T-cell (primary cell): ENCODE results near the gene CD302. TPM values are rescaled to one million over a fixed set of nuclear protein-coding genes. Genes with fewer than 3 reads are reported as not detected.
"Not testable (repeated sequence)": the region's sequence is repeated elsewhere in the genome, so short reads cannot be mapped to it uniquely, and the experiment has no call there.

Source experiments
- ATAC-seq, 4 experiments: fragments of 200-7000 bp in 3 of 4; fragments of 150-1000 bp in 1 of 4; cut with Tn5 transposase; replicated peaks in 1 of 4; 1 replicate in 3 of 4; 2 replicates in 1 of 4; pipeline ENCODE4 v1.10.0; 2021; ENCODE audit warnings: moderate library complexity in 3 of 4, mild to moderate bottlenecking in 2 of 4, moderate number of reproducible peaks in 1 of 4
- CTCF ChIA-PET, 2 donors: fragments of 300-600 bp; sonication (Branson Sonifier 250); formaldehyde crosslinking; loops; one replicate each; lab custom pipeline; 2022; ENCODE audit warnings: antibody characterized with exemption in 2 of 2; lab: Charles Lee
- POLR2A ChIA-PET, 2 donors: fragments of 300-600 bp; sonication (Branson Sonifier 250); formaldehyde crosslinking; loops; one replicate each; lab custom pipeline; 2022; ENCODE audit warnings: antibody characterized with exemption in 2 of 2; lab: Charles Lee
- DNase-seq, 35 experiments: peaks; one replicate each; pipeline versions ENCODE4 v3.0.0 to v3.0.0-alpha.2; 2013 to 2023
- H3K27ac ChIP-seq: one replicate; pipeline ENCODE4 v1.5.1; 2013; ENCODE audit warnings: low read length
- H3K27me3 ChIP-seq, 2 experiments: replicated peaks in 1 of 2; 1 replicate in 1 of 2; 2 replicates in 1 of 2; pipeline versions ENCODE4 v1.6.1 to v1.7.0; 2013; ENCODE audit warnings: low read length in 1 of 2, mixed read lengths in 1 of 2; ENCODE audit not compliant: control insufficient read depth in 2 of 2, insufficient read depth in 2 of 2; ENCODE audit errors: extremely low read depth in 1 of 2
- H3K36me3 ChIP-seq, 2 donors: 1 replicate in 1 of 2; 2 replicates in 1 of 2; pipeline versions ENCODE4 v1.6.1 to v1.7.0; 2013; ENCODE audit warnings: low read length in 1 of 2; ENCODE audit not compliant: control insufficient read depth in 2 of 2, insufficient read depth in 1 of 2; ENCODE audit errors: extremely low read depth in 1 of 2
- H3K4me1 ChIP-seq, 2 experiments: 1 replicate in 1 of 2; 2 replicates in 1 of 2; pipeline versions ENCODE4 v1.6.1 to v1.7.0; 2013; ENCODE audit warnings: low read length in 2 of 2, mixed read lengths in 1 of 2; ENCODE audit not compliant: insufficient read depth in 2 of 2, control insufficient read depth in 1 of 2; ENCODE audit errors: extremely low read depth in 1 of 2
- H3K4me3 ChIP-seq, 2 donors: 1 replicate in 1 of 2; 2 replicates in 1 of 2; pipeline versions ENCODE4 v1.5.1 to v1.7.0; 2013; ENCODE audit warnings: mild to moderate bottlenecking in 2 of 2, low read length in 1 of 2, moderate library complexity in 1 of 2; ENCODE audit not compliant: control insufficient read depth in 1 of 2; ENCODE audit errors: extremely low read depth in 1 of 2
- H3K9me3 ChIP-seq: 2 replicates; pipeline ENCODE4 v1.7.0; 2013
- H3K27ac Mint-ChIP-seq, 2 donors: one replicate each; pipeline ENCODE4 v1.8.0; 2020 to 2021; ENCODE audit warnings: mild to moderate bottlenecking in 2 of 2, mixed read lengths in 2 of 2
- H3K27me3 Mint-ChIP-seq, 2 donors: one replicate each; pipeline ENCODE4 v1.8.0; 2021 to 2022; ENCODE audit warnings: mixed read lengths in 2 of 2
- H3K36me3 Mint-ChIP-seq: one replicate; pipeline ENCODE4 v1.8.0; 2021; ENCODE audit warnings: mixed read lengths
- H3K4me1 Mint-ChIP-seq, 3 donors: one replicate each; pipeline ENCODE4 v1.8.0; 2020 to 2022; ENCODE audit warnings: mixed read lengths in 3 of 3, mild to moderate bottlenecking in 1 of 3
- H3K4me3 Mint-ChIP-seq, 3 donors: one replicate each; pipeline ENCODE4 v1.8.0; 2020 to 2022; ENCODE audit warnings: mild to moderate bottlenecking in 3 of 3, mixed read lengths in 3 of 3, moderate library complexity in 3 of 3
- H3K9me3 Mint-ChIP-seq, 3 donors: one replicate each; pipeline ENCODE4 v1.8.0; 2020 to 2022; ENCODE audit warnings: mixed read lengths in 3 of 3
- WGBS: methylation state at CpG from one replicate; pipeline ENCODE4 v1.1.5; 2013; ENCODE audit warnings: missing lambda C conversion rate; ENCODE audit not compliant: insufficient coverage; 5-methylcytosine and 5-hydroxymethylcytosine counted together
- total RNA-seq, 35 experiments: library from RNA in 6 of 35; stranded (reverse) in 6 of 35; fragments of 120-200 nt in 1 of 35; gene quantifications; one replicate each; pipeline versions ENCODE4 v1.2.1 to v1.2.4 and lab custom pipeline; 2013 to 2026

Gene CD302
- total RNA-seq, 5 donors from 2014 or later (not counting 1 experiment from before 2014, with no cell fraction given), result 1.0 to 1.6 (median 1.2) TPM

DNA sequence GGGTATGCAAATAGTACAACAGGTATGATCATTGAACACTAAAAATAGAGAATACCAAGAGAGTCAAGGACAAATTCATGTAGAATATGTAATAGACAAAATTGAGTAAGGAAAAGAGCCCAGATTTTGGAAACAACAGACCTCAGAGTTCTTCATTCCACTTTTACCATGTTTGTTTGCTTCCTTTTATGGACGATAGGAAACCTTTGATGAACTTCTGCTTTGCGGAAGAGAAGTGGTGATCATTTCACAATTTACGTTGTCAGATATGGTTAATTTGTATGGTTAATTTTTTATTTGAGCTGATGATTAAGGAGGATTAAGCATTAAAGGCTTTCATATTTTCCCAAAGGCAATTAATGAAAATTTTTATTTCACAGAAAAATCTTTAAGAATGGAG is 69.4 kb downstream of the CD302 start:
- peaks cover 46 to 62% (median 62%) of the 10 kb centered on the region in 3 donors for H3K4me1 Mint-ChIP-seq
- Histone ChIP-seq H3K4me3 (no peak overlapping the region), H3K4me1 (peaks cover 0 to 3% of the 10 kb centered on the region in 2 experiments), H3K27ac (no peak overlapping the region), H3K9me3 (no peaks in the 10 kb centered on the region), H3K27me3 (no peaks in the 10 kb centered on the region), H3K36me3 (peaks cover 0 to 20% of the 10 kb centered on the region in 2 donors)
- peaks cover 0 to 3% (median 0%) of the 10 kb centered on the region in 3 donors for H3K9me3 Mint-ChIP-seq
- DNase-seq (no peak), ATAC-seq (no peak)
- ChIA-PET POLR2A (interaction anchor here in 1 of 2 donors (0.6 to 1.1 kb wide), 2 partner anchors 14 to 15 kb away, joined by 3 to 4 read pairs; no protein-coding TSS in a partner anchor), CTCF (interaction anchor here in 1 of 2 donors (1.0 kb wide), 1 partner anchor 17 kb away, joined by 8 read pairs; the partner anchor contains the start of gene MARCHF7)
- no CpG with 5 or more reads among the region's 3 CpGs for WGBS
- no peak overlapping the region for H3K4me3 Mint-ChIP-seq
- H3K27me3 Mint-ChIP-seq, result no peaks in the 10 kb centered on the region
- H3K36me3 Mint-ChIP-seq, result peaks cover 44% of the 10 kb centered on the region
- peak overlapping the region in 1 of 2 donors; percentile 6 for H3K27ac Mint-ChIP-seq

DNA sequence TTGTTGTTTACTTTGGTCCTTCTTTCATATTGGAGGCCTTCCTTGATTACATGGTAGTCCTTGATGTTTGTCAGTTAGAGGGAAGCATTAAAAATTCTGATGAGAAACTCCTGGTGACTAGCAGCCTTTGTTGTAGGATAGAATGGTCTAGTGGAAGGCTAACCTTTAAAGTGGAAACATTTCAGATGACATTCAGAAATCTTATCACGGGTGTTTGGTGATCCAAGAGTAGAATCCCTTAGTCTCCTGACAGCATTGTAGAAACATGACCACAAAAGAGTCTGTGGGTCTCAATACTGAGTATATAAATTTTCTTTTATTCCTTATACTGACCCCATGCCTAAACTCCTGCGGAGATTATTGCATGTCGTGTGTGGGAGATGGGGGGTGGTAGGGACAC is 72.3 kb downstream of the CD302 start:
- Mint-ChIP-seq H3K4me1 (peaks cover 75 to 83% (median 82%) of the 10 kb centered on the region in 3 donors), H3K9me3 (peaks cover 0 to 3% (median 0%) of the 10 kb centered on the region in 3 donors), H3K36me3 (peaks cover 40% of the 10 kb centered on the region), H3K4me3 (no peak overlapping the region), H3K27me3 (no peaks in the 10 kb centered on the region), H3K27ac (no peak overlapping the region)
- H3K4me3 ChIP-seq, result no peak overlapping the region
- CTCF ChIA-PET, result no interaction called here
- no peak overlapping the region for H3K27ac ChIP-seq
- H3K36me3 ChIP-seq, result peaks cover 0 to 10% of the 10 kb centered on the region in 2 donors
- no peaks in the 10 kb centered on the region for H3K27me3 ChIP-seq
- H3K4me1 ChIP-seq, result peaks cover 5 to 8% of the 10 kb centered on the region in 2 experiments
- ATAC-seq (no peak), DNase-seq (no peak)
- POLR2A ChIA-PET, result no interaction called here
- WGBS, result no CpG with 5 or more reads among the region's 3 CpGs
- no peaks in the 10 kb centered on the region for H3K9me3 ChIP-seq

DNA sequence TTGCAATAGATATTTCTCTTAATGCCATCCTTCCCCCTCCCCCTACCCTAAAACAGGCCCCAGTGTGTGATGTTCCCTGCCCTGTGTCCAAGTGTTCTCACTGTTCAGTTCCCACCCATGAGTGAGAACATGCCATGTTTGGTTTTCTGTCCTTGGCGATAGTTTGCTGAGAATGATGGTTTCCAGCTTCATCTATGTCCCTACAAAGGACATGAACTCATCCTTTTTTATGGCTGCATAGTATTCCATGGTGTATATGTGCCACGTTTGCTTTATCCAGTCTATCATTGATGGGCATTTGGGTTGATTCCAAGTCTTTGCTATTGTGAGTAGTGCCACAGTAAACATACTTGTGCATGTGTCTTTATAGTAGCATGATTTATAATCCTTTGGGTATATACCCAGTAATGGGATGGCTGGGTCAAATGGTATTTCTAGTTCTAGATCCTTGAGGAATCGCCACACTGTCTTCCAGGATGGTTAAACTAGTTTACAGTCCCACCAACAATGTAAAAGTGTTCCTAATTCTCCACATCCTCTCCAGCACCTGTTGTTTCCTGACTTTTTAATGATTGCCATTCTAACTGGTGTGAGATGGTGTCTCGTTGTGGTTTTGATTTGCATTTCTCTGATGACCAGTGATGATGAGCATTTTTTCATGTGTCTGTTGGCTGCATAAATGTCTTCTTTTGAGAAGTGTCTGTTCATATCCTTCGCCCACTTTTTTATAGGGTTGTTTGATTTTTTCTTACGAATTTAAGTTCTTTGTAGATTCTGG is 73.0 kb downstream of the CD302 start:
- H3K36me3 ChIP-seq, result peaks cover 0 to 12% of the 10 kb centered on the region in 2 donors
- H3K9me3 Mint-ChIP-seq, H3K4me3 ChIP-seq, ATAC-seq, H3K4me3 Mint-ChIP-seq, H3K27ac Mint-ChIP-seq, H3K27me3 ChIP-seq, DNase-seq, H3K27me3 Mint-ChIP-seq, H3K9me3 ChIP-seq, POLR2A ChIA-PET, H3K27ac ChIP-seq: not testable (repeated sequence)
- CTCF ChIA-PET, result interaction anchor here in 1 of 2 donors (0.9 to 1.9 kb wide), 3 partner anchors 11 to 47 kb away, joined by 3 to 6 read pairs (median 5); no protein-coding TSS in a partner anchor
- H3K4me1 Mint-ChIP-seq, result peaks cover 82 to 88% (median 87%) of the 10 kb centered on the region in 3 donors
- WGBS, result 100% methylated on average over 1 of the region's 6 CpGs
- H3K4me1 ChIP-seq, result peaks cover 5 to 11% of the 10 kb centered on the region in 2 experiments
- peaks cover 40% of the 10 kb centered on the region for H3K36me3 Mint-ChIP-seq

DNA sequence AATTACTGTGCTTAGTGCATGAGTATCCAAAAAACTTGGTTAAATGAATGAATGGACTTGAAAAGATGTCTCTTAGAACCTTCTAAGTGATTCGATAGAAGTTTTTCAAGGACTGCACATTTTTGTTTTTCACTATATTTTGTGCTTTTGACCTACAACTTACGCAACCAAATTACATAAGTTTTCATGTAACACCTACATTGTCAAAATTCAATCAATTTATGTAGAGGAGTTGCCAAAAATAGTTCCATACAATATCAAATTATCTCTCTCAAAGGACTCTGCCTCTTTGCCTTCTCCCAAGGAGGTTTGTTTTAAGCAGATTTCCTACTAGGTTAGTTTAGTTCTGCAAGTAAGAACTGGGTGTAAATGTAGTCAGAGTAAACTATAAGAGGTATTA is 75.4 kb downstream of the CD302 start:
- Histone ChIP-seq H3K9me3 (no peaks in the 10 kb centered on the region), H3K4me1 (peaks cover 4 to 21% of the 10 kb centered on the region in 2 experiments), H3K4me3 (no peak overlapping the region), H3K27ac (no peak overlapping the region), H3K36me3 (peaks cover 0 to 17% of the 10 kb centered on the region in 2 donors), H3K27me3 (no peaks in the 10 kb centered on the region)
- DNase-seq (no peak), ATAC-seq (no peak)
- H3K9me3 Mint-ChIP-seq, result peaks cover 0 to 3% (median 0%) of the 10 kb centered on the region in 3 donors
- H3K4me1 Mint-ChIP-seq, result peaks cover 90 to 95% (median 94%) of the 10 kb centered on the region in 3 donors
- H3K27ac Mint-ChIP-seq, result peak overlapping the region in 1 of 2 donors; percentile 39
- H3K36me3 Mint-ChIP-seq, result peaks cover 42% of the 10 kb centered on the region
- ChIA-PET POLR2A (interaction anchor here (0.6 to 0.8 kb wide), 2 partner anchors 8 to 399 kb away, joined by 3 read pairs; no protein-coding TSS in a partner anchor), CTCF (no interaction called here)
- H3K27me3 Mint-ChIP-seq, result no peaks in the 10 kb centered on the region
- peak overlapping the region in 1 of 3 donors; percentile 34 for H3K4me3 Mint-ChIP-seq
- WGBS, result no CpG with 5 or more reads among the region's 2 CpGs

DNA sequence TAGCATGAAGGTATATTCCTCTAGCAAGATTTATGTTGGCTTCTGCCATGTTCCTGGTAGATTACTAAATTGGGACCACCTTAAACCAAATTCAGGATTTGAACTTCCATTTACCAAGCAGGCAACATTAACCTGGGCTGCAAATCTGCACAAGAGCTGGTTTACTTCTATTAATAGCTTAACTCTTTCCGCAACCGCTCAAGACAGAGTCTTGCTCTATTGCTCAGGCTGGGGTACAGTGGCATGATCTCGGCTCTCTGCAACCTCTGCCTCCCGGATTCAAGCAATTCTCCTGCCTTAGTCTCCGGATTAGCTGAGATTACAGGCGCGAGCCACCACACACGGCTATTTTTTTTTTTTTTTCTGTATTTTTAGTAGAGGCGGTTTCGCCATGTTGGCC is 77.3 kb downstream of the CD302 start:
- no CpG with 5 or more reads among the region's 10 CpGs for WGBS
- no peak overlapping the region for H3K27ac Mint-ChIP-seq
- Histone ChIP-seq H3K9me3 (no peaks in the 10 kb centered on the region), H3K27me3 (no peaks in the 10 kb centered on the region), H3K27ac (no peak overlapping the region), H3K36me3 (peaks cover 0 to 25% of the 10 kb centered on the region in 2 donors), H3K4me3 (no peak overlapping the region), H3K4me1 (peaks cover 16 to 31% of the 10 kb centered on the region in 2 experiments)
- DNase-seq (no peak), ATAC-seq (no peak)
- no peaks in the 10 kb centered on the region for H3K27me3 Mint-ChIP-seq
- ChIA-PET CTCF (interaction anchor here in 1 of 2 donors (0.6 kb wide), 1 partner anchor 205 kb away, joined by 4 read pairs; no protein-coding TSS in a partner anchor), POLR2A (interaction anchor here in 1 of 2 donors (0.7 kb wide), 1 partner anchor 9 kb away, joined by 4 read pairs; no protein-coding TSS in a partner anchor)
- H3K4me1 Mint-ChIP-seq, result peaks cover 90 to 98% (median 96%) of the 10 kb centered on the region in 3 donors
- H3K36me3 Mint-ChIP-seq, result peaks cover 50% of the 10 kb centered on the region
- H3K9me3 Mint-ChIP-seq, result peaks cover 0 to 3% (median 0%) of the 10 kb centered on the region in 3 donors
- peak overlapping the region in 2 of 3 donors; percentile 8 to 34 for H3K4me3 Mint-ChIP-seq
